Stimulated activated CD8-positive, alpha-beta memory T cell treated with anti-CD3 and anti-CD28 coated beads, Interleukin-4, amount 100 ng/mL, for 24 hours (primary cell): ENCODE results near the gene SUMF1.

Source experiments
- DNase-seq: peaks from one replicate; pipeline ENCODE4 v3.0.0-alpha.2; 2020; ENCODE audit warnings: low read depth

The SUMF1 gene

GRCh38 chr3:4466741-4467521 lies at the start of gene SUMF1:
Gene SUMF1, minus strand, starts transcription at chr3:4467269. Its CDS starts 24 bp downstream, at chr3:4467245.
- peak; percentile 67 for DNase-seq

GRCh38 chr3:4515916-4516579 lies 49.0 kb upstream of the SUMF1 start:
- no peak for DNase-seq

GRCh38 chr3:4514916-4515315 lies 47.8 kb upstream of the SUMF1 start:
- DNase-seq = no peak

- DNase-seq = no peak
These were observed 47.3 kb upstream of the SUMF1 start for GRCh38 chr3:4514321-4514720.

- no peak for DNase-seq
These were observed 46.0 kb upstream of the SUMF1 start for GRCh38 chr3:4512895-4513616.

- DNase-seq = no peak
These were observed 44.6 kb upstream of the SUMF1 start for GRCh38 chr3:4511491-4512262.

- no peak for DNase-seq
These were observed 43.1 kb upstream of the SUMF1 start for GRCh38 chr3:4509983-4510755.

- no peak for DNase-seq
These were observed 42.0 kb upstream of the SUMF1 start for GRCh38 chr3:4509043-4509442.

GRCh38 chr3:4508048-4508981 lies 41.2 kb upstream of the SUMF1 start:
- DNase-seq = no peak

- DNase-seq = no peak
These were observed 40.0 kb upstream of the SUMF1 start for GRCh38 chr3:4507024-4507596.

- DNase-seq = no peak
These were observed 39.5 kb upstream of the SUMF1 start for GRCh38 chr3:4506559-4507023.

- no peak for DNase-seq
These were observed 38.9 kb upstream of the SUMF1 start for GRCh38 chr3:4505688-4506558.

- no peak for DNase-seq
These were observed 37.5 kb upstream of the SUMF1 start for GRCh38 chr3:4504340-4505261.

- DNase-seq = no peak
These were observed 36.0 kb upstream of the SUMF1 start for GRCh38 chr3:4503050-4503449.

- no peak for DNase-seq
These were observed 34.9 kb upstream of the SUMF1 start for GRCh38 chr3:4501927-4502326.

- DNase-seq = no peak
These were observed 34.4 kb upstream of the SUMF1 start for GRCh38 chr3:4501437-4501836.

- no peak for DNase-seq
These were observed 31.4 kb upstream of the SUMF1 start for GRCh38 chr3:4498446-4498845.
